Stimulated activated naive CD8-positive, alpha-beta T cell treated with anti-CD3 and anti-CD28 coated beads, Interleukin-15, Interleukin-2, amounts not matched to agents 100 U/mL and 50 U/mL, for 24 hours (primary cell): ENCODE measurements around the gene STARD10.
A peak's percentile ranks its signal among the peaks of the same experiment; 100 is the strongest.
"Not testable (repeated sequence)": the region's sequence is repeated elsewhere in the genome, so short reads cannot be mapped to it uniquely, and the experiment has no call there.

Source experiments
- ATAC-seq: fragments of 150-1000 bp; cut with Tn5 transposase; one replicate; pipeline ENCODE4 v1.10.0; 2021
- DNase-seq: peaks from one replicate; pipeline ENCODE4 v3.0.0; 2021

The STARD10 gene

DNA sequence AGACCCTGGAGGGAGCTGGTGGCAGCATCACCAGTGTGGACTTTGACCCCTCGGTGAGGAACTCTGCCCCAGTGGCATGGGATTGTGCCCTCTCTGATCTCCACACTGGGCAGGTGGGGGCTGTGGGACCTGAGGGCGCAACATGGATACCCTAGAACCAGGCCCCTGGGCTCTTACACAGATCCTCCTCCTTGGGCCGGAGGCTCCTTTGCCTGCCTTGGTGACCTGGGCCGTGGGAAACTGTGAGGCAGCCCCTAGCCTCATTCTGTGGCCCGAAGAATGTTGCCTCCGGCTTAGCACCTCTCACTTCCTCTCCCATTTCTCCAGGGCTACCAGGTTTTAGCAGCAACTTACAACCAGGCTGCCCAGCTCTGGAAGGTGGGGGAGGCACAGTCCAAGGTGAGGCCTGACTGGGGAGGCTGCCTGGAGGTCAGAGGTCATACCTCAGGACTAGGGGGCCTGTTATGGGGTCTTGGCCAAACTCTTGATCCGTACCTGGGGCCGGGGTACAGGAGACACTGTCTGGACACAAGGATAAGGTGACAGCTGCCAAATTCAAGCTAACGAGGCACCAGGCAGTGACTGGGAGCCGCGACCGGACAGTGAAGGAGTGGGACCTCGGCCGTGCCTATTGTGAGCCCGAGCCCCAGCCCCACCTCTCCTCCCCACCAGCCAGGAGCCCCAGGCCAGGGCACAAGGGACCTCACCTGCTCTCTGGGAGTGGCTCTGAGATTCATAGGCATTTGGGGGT is 32.5 kb upstream of the STARD10 start:
- DNase-seq = no peak

DNA sequence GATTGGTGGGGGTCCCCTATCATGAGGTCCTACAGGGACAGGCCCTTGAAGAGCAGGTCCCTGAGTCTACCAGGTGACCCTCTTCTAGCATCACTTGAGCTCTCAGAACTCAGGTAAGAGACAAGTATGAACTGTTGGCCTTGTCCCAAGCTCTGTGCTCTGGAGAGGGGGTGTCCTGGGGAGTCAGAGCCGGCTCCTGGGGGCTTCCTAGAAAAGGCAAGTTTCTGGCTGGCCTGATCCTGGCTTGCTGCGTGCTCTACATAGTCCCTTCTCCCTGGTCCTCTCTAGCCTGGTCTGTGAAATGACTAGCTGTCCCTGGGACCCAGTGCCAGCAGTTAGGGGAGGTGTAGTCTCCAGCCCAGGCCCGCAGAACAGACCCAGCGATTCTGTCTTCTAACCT is 31.8 kb upstream of the STARD10 start:
- DNase-seq (no peak), ATAC-seq (no peak)

More for the DNA sequence above, 32.5 kb upstream of the STARD10 start:
- no peak for ATAC-seq

DNA sequence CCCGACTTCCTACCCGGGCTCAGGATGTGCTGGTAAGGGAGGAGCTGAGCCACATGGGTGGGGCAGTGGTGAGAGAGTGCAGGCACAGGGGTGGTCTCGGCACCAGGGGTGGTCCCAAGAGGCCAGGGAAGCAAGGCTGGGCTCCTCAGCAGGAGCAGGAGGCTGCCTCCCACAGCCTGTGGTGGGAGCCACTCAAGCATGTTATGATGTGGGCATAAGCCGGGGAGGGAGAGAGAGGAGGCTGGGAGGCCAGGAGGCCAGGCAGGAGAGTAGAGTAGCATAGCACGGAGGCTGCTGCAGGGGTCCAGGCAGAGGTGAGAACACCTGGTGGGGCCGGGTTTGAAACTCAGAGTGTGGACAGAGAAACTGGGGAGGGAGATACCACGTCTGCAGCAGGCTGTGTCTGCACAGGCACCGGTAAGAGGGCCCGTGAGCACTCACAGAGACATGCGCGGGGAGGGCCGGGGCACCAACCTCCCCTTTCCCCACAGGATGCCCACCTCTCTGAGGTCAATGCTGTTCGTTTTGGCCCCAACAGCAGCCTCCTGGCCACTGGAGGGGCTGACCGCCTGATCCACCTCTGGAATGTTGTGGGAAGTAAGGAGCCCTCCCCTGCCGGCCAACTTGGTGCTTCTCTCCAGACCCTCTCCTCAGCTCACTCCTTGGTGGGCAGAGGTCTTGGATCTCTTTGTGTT is 31.1 kb upstream of the STARD10 start:
- no peak for ATAC-seq
- DNase-seq = no peak

DNA sequence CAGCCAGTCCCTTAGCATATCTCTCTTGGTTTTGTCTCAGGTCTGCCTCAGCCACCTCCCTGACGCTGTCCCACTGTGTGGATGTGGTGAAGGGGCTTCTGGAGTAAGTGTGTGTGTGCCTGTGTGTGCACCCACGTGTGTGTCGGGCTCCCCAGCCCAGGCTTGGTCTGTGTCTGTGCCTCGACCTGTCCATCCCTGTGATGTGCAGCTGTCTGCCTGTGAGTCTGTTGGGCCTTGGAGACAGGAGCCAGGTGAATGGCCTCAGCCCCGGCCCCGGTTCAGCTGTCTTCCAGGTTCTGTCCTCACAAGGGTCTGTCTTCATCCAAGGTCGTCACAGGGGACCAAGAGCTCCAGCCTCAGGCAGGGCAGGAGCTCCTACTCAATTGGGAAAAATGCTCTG is 30.2 kb upstream of the STARD10 start:
- DNase-seq = no peak
- no peak for ATAC-seq

DNA sequence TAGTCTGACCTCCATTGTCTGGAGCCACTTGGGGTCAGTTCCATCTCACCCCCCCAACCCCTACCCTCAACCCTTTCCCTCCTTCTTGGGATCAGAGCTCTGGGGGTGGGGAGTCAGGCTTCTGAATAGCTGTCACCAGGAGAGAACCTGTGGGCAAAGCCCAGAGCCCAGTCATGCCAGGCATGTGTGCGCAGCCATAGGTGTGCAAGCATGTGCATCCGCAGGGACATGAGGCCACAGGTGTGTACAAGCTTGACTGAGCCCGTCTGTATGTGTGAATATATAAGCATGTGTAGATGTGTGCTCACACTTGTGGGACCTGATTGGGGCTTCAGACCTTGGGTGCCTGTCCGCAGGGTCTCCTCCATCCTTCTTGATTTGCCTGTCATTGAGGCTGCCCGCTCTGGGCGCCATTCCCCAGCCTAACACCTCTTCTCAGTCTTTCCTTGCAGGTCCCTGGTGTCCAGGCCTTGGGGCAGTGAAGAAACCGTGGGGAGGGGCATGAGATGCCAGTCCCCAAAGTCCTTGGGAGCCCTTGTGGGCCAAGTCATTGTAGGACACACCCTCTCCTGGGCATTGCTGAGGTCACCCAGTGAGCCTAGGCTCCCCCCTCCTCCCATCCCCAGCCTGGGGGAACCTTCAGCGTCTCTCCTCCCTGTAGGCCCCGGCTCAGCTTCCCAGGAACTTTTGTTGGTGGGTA is 29.4 kb upstream of the STARD10 start:
- DNase-seq (no peak), ATAC-seq (no peak)

DNA sequence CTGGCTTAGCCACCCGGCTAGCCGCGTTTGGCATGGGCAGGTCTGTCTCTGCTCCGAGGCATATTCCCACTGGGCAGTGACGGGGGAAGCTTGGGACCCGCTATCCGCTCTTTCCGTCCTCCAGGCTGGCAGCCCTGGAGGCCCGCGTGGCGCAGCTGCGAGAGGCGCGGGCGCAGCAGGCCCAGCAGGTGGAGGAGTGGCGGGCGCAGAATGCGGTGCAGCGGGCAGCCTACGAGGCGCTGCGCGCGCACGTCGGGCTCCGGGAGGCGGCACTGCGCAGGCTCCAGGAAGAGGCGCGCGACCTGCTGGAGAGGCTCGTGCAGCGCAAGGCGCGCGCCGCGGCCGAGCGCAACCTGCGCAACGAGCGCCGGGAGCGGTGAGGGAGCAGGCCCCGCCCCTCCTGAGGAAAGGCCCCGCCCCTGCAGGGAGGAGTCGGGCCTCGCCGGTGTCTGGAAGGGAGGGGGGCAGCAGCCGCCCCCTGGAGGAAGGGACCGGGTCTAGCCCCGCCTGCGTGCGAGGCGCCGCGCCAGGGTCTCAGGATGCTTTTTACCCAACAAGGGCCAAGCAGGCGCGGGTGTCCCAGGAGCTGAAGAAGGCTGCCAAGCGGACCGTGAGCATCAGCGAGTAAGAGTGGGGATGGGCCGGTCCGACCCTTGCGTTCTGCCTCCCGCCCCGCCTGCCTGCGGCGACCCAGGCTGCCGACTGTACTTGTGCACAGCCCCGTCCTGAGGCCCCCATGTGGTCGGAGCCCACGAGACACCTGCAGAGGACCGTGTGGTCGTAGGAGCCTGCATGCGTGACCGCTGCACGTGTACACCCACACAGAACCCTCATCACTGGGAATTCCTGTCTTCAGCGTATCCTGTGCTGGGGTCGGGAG is 28.3 kb upstream of the STARD10 start:
- ATAC-seq (peak; percentile 79), DNase-seq (peak; percentile 91)

DNA sequence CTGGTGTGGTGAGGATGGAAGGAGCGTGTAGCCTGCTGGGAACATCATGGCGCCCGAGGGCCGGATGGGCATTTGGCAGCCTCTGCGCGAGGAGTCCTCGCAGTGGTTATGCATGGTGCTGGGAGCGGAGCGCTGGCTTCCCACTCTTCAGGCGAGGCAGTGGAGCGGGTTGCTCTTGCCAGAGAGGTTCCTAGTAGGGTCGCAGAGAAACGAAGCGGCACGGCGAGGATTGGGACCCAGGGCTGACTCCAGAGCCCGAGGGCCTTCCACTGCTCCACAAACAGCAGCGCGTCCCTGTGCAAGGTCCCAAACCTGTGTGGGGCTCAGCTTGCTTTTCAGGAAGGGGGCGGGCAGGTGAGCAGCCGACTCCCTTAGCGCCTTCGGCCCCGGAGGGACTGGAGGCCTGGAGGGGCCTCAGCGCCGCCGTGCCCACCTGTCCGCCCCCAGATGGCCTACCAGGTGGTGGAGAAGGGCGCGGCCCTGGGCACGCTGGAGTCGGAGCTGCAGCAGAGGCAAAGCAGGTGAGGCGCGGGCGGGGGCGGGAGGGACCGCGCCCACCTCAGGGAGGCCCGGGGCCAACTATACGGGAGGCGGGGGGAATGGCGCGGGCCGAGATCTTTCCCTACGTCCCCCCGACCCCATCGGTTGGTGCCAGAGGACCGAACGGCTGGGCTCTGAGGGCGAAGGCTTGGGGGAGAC is 27.5 kb upstream of the STARD10 start:
- no peak for DNase-seq

DNA sequence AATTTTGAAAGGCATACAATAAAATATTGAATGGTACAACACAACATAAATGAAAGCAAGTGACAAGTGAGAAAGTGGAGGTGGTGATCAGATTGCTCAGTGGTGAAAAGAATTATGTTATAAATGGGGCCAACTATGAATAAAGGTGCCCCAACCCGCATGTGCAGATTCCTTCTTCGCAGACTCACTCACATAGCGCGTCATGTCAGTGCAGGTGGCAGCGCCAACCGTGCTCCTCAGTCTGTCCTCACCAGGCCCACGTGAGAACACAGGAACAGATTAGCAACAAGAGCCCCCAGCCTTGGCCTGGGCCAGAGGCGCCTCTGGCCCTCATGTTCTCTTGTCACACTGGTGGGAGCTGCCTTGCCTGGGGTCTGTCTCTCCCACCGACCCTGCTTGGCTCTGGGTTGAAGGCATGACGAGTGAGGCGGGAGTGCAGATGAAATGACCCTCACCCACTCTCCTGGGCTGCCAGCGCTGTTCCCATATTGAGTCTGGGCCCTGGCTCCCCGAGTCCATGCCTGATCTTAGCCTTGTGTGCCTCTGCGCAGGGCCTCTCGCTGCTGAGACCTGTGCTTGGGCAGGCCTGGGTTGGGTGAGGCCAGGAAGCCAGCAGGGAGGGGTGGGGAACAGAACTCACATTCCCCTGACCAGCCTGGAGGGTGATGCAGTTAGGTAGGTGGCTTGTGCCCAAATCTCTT is 26.7 kb upstream of the STARD10 start:
- no peak for ATAC-seq

More for the DNA sequence above, 27.5 kb upstream of the STARD10 start:
- no peak for ATAC-seq

DNA sequence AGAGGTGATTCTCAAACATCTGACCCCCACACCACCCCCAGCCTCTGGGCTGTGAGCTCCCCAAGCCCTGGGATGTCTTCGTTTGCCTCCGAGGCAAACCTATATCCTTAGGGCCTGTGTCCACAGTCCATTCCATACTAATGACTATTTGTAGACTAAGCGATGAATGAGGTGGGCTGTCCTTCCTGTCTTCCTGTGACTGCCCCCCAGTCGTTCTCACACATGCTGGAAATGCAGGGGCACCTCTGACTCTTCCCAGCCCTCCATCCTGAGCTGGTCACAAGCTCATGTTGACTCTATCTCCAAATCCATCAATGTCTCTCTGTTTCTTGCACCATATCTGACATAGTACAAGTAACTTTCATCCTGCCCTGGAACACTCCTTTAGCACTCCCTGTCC is 25.1 kb upstream of the STARD10 start:
- ATAC-seq (no peak), DNase-seq (no peak)

More for the DNA sequence above, 26.7 kb upstream of the STARD10 start:
- DNase-seq = no peak

DNA sequence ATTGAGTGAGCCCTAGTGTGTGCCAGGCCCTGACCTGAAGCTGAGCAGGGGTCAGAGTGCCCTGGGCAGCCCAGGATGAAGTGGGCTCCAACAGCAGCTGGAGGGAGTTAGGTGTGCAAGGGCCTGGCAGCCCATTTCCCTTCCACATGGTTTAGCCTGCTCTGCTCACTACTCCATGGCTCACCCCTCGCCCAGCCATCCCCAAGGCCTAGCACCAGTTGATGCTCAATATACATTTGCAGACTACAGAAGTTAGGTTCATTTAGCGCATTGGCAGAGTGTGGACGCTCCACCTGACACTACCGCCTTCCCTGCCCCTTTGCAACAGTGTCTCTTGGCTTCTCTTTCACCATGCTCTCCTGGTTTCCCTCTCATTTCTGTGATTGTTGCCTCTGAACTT is 24.1 kb upstream of the STARD10 start:
- DNase-seq (no peak), ATAC-seq (no peak)

DNA sequence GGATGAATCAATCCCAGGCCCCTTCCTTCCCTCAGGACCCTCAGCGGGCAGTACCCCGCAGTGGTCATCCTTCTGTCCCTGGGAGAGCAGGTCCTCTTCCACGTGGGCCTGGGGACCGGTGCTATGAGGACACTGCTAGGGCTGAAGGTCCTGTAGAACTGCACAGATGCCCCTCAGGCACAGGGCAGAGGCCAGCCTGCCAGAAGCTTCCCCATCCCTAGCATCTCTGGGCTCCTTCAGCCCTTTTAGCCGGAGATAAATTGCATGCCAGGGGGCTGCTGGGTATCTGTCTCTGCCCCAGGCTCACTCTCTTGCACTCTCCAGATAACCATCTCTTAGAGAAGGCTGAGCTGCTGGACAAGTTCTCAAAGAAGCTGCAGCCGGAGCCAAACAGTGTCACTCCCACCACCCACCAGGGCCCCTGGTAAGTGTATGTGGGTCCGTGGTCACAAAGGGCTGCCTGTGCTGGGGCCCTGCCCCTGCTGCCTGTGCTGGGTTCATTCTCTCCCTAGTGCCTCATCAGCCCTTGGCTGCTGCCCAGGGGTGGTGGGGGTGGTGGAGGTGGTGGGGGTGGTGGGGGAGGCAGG is 22.6 kb upstream of the STARD10 start:
- ATAC-seq (no peak), DNase-seq (no peak)

DNA sequence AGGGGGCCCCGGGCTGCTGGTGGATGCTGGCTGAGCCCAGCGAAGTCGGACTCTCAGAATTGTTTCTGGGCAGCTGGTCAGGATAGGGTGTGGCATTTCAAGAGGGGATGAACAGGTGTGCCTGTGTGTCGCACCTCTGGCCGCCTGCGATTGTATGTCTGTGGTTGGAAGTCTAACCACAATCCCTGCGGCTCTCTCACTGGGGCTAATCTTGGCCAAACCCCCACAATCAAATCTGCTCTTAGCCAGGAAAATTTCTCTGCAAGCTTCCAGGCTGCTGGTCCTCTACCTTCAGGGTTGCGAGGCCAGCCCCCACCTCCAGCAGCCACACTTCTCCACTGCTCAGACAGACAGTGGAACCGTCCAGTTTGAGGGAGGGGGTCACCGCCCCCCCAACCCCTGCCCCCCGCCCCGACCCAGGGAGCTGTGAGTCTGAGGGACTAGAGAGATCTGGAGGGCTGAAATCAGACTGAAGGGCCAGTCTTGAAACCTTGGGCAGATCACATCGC is 21.3 kb upstream of the STARD10 start:
- DNase-seq (no peak), ATAC-seq (no peak)

DNA sequence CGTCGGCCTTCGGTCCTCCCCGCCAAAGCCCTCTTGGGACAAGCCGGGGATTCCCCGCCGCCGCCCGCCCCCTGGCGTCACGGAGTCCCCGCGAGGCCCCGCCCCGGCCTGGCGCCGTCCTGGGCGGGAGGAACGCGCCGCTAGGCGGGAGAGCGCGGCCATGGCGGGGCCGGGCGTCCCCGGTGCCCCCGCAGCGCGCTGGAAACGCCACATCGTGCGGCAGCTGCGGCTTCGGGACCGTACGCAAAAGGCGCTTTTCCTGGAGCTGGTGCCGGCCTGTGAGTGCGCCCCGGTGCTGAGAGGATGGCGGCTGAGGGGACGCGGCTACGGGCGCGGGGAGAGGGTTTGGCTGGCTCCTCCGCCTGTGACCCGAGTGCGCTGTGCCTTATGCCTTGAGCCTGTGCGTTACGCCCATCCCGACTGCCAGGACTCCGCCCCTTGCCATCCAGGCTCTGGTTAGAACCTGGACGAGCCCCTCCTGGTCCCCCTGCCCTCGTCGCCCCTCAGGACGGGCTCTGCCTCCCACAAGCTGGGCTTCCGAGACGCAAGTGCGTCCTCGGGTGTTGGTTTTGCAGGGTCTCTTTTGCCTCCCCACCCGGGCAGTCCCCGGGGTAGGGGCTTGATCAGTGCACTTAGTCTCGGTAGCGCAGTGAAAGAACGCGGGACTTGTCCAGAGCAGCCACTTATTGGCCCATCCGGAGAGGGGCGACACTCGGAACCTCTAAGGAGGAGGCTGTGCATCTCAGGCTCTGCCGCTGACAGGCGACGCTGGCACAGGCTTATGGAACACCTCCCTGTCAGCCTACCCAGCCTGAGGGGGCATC is 20.7 kb upstream of the STARD10 start, which contains the start of gene ATG16L2:
ATG16L2 (plus strand) TSS at position 126 of the 824 bp plus-strand sequence; CDS start at position 161, 35 bp downstream.
- peak; percentile 73 for ATAC-seq

DNA sequence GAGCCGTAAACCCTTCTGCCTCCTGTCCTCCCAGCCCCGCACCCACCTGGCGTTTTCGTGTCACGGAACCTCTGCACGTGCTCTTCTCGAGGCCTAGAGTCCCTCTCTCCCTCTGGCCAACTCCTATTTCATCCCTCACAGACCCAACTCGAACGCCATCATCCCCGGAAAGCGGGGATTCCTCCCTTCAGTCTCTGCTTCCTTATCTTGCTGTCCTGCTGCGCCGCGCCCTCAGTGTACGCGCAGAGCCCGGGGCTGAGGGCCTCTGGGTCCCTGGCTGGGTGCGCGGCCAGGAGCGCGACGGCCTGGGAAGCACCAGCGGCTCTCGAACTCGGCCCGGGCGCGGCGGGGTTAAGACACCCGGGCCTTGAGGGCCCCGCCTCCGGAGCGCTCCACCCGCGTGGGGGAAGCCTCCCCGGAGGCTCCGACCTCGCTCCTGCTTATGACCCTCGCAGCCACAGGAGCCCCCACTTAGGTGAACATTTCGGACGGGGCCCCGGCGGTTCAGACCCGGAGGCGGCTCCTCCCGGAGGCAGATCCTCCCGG is 20.0 kb upstream of the STARD10 start:
- ATAC-seq (peak; percentile 55), DNase-seq (peak; percentile 88)

More for the DNA sequence above, 20.7 kb upstream of the STARD10 start, which contains the start of gene ATG16L2:
- peak; percentile 94 for DNase-seq

DNA sequence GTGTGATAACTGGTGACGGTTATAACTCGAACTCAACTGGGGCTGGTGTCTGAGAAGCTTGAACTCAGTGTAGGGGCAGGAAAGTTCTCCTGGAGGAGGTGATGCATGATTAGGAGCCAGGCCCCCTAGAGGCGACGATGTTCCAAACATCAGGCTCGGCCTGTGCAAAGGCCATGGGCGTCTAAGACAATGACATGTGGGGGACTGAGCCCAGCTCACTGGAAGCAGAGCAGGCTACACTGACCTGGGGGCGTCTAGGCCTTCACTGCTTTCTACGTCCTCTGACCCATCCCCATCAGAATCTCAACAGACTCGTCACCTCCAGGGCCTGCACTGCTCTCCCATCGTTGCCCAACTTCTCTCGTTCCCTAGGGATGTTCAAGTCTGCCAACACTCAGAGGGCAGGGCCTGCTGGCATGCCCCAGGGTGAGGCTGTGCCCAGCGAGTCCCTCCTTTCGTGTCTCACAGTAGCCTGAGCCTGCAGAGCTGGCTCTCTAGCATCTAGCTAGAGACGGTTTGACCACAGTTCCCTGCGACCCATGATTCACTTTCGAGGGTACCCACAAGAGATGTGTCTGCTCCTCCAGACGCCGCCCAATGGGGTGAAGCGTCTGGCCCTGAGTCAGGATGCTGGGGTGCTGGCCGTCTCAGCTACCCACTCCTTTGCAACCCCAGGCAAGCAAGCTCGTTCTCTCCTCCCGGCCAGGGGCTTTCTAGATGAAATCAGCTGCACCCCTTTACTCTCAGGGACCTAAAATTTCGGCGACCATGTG is 19.3 kb upstream of the STARD10 start:
- DNase-seq (peak; percentile 79), ATAC-seq (peak; percentile 75)

DNA sequence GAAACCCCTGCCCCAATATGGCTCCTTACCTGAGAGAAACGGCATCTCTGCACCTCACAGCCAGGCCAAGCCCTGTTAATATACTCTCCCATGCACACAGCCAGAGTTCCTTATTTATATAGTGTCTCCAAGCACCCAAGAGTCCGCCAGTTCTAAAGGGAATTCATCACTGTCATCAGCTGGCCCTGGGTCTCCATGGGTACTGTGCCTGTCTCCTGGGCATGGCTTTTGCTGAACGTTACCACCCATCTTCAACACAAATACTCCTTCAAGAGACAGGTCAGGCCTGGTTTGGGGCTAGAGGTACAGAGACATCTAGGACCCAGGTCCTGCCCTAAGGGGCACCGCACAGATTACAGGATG is 18.7 kb upstream of the STARD10 start:
- ATAC-seq = no peak
- DNase-seq = no peak

DNA sequence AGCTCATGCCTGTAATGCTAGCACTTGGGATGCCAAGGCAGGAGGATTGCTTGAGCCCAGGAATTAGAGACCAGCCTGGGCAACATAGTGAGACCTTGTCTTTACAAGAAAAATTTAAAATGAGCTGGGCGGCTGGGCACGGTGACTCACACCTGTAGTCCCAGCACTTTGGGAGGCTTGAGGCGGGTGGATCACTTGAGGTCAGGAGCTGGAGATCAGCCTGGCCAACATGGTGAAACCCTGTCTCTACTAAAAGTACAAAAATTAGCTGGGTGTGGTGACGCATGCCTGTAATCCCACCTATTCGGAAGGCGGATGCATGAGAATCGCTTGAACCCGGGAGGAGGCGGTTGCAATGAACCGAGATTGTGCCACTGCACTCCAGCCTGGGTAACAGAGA is 17.8 kb upstream of the STARD10 start:
- not testable (repeated sequence) for DNase-seq, ATAC-seq

DNA sequence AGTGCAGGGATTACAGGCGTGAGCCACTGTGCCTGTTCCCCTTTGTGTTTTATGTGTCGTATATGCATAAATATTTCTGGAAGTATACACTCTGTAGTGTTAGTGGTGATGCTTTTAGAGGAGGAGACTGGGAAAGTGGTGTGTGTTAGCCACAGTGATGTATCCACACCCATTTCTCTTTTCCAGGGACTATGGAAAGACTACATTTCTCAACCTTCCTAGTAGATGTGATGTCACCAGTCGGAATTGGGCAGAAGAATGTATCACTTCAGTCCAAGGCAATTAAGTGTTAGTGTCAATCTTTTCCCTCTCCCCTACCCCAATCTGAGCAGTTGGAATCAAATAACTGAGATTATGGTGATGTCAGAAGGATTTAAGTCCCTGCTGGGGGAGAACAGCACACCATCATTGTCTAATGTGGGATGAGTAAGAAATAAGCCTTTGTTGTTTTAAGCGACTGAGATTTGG is 14.5 kb upstream of the STARD10 start:
- DNase-seq = no peak

More for the DNA sequence above, 14.5 kb upstream of the STARD10 start:
- ATAC-seq = no peak
